ENCODE data around the gene NEGR1.

- no peak for TF ChIP-seq CTCF (IDR thresholded peaks at IDR 0.05)
- no peak for TF ChIP-seq POLR2A (IDR thresholded peaks at IDR 0.05)
These were observed 99.5 kb downstream of the NEGR1 start for GRCh38 chr1:72182859-72183258.

All from Peyer's patch (tissue), 4 donors.